Activated naive CD4-positive, alpha-beta T cell (primary cell): Measurements from ENCODE around the gene RDX.

Source experiments
- DNase-seq, 4 experiments: peaks; one replicate each; lab custom pipeline; 2025; lab: John Stamatoyannopoulos, UW

Gene RDX

DNA sequence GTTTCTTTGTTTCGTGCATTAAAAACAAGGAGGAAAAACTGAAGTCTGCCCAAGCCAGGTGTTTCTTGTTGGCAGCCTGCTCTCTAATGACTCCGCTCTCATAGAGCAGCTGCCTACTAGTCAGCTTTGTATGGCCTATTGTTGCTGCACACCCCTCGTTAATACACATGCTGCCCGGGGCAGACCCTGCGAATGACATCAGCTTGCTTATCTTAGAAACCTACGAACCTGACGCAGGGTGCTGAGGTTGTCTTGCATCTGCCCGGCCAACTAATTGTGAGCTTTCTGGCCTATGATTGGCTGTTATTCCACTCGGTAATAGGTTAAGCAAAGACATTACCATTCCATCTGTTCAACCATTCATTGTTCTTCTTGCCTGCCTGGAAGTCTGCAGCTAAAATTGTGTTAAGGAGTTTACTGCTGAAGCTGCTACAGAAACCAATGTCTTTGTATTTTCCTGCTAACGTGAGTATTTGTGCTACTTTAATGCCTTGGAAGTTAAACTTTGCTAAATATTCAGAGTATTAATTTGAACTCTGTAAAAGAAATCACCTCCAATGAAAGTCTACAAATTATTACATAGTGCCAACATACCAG lies 165.7 kb downstream of the RDX start:
- DNase-seq: no peak

DNA sequence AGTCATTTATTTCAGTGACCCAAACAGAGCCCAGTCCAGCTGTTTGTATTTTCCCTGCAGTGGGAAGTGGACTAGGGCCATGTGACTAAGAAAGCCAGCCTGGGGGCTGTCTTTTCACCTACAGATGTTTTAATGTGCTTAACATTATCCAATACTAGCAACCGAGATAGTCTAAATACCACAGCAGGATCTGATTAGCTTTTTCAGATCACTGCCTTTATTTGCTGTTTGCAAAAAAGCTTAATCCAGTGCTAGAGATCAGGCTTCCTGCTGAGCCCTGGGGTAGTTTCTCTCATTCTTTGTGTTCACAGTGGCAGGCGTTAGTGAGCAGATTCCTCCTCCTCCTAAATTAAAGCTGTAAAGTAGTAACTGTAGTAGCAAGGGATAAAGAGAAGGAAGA lies 168.3 kb downstream of the RDX start:
- DNase-seq: no peak

DNA sequence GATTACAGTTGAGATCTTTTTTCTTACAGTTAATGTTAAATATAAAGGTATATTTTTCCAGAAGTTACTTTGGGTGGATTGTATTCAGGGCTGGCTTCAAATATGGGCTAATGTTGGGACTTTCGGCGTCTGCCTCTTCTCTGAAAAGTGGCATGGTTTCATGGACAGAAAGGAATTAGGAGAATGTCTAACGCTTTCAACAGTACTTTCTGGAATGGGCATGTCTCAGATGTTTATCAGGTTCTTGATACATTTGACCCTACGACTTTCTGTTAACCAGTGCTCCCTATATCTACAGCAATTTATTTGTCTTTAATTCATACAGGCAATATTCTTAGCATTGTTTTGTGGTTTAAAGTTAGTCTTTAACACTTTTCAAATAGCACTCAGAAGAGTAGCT lies 169.5 kb downstream of the RDX start:
- no peak for DNase-seq

DNA sequence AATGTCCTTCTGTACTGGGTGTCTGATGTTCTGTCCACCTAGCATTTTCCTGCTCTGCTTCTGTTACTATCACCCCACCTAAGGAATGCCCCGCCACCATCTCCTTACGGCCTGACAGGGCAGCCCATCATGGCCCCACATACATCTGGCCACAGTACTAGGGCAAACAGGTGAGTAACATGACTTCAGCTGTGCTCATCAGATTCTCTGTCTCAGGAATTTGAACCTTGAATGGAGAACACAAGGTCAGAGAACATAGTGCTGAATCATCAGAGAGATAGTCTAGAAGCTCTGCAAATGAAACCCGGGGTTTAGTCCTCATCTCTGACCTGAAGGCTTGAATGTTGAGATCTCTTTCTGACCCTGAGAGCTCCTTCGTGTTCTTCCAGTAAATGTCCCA lies 170.8 kb downstream of the RDX start:
- no peak for DNase-seq
